Activated effector memory CD4-positive, alpha-beta T cell treated with Interleukin-2 at 50 U/mL for 16 hours (primary cell): ENCODE measurements around the gene PIGM.

Experiments used
- DNase-seq: peaks from one replicate; pipeline ENCODE4 v3.0.0-alpha.2; 2020

The PIGM gene

GRCh38 chr1:159983681-159984080 lies 48.1 kb downstream of the PIGM start:
- no peak for DNase-seq

- DNase-seq, result no peak
These were observed 49.5 kb downstream of the PIGM start for GRCh38 chr1:159982280-159982679.

GRCh38 chr1:159981351-159982055 lies 50.3 kb downstream of the PIGM start:
- no peak for DNase-seq

- no peak for DNase-seq
These were observed 51.0 kb downstream of the PIGM start for GRCh38 chr1:159980786-159981185.

- DNase-seq, result no peak
These were observed 51.7 kb downstream of the PIGM start for GRCh38 chr1:159980076-159980475.

GRCh38 chr1:159979257-159979656 lies 52.5 kb downstream of the PIGM start:
- DNase-seq, result no peak

GRCh38 chr1:159978107-159978398 lies 53.7 kb downstream of the PIGM start:
- DNase-seq, result no peak

- DNase-seq, result no peak
These were observed 54.3 kb downstream of the PIGM start for GRCh38 chr1:159977364-159978106.
